Transverse colon (tissue), 3 donors: ENCODE data around the gene TSC22D4.

Experiments used
- CTCF ChIP-seq, 5 experiments: fragments of 200-600 bp in 3 of 5; fragments of 450-650 bp in 2 of 5; sonication (generic) in 3 of 5; IDR thresholded peaks; 1 replicate in 2 of 5; 2 replicates in 3 of 5; pipeline ENCODE4 v1.5.1; 2016 to 2017; ENCODE audit warnings: antibody characterized with exemption in 5 of 5, inconsistent platforms in 3 of 5, mild to moderate bottlenecking in 2 of 5, moderate library complexity in 1 of 5
- EP300 ChIP-seq: sonication (generic); formaldehyde crosslinking; IDR thresholded peaks from one replicate; pipeline ENCODE4 v1.6.1; 2017; ENCODE audit warnings: antibody characterized with exemption, low read depth

GRCh38 chr7:100466653-100467605 is 12.1 kb downstream of the TSC22D4 start:
- TF ChIP-seq CTCF (IDR thresholded peaks at IDR 0.05) (no peak), EP300 (no peak)
